NB4 (cell line): Measurements from ENCODE around the gene ALKBH6.
"Not testable (repeated sequence)": the region's sequence is repeated elsewhere in the genome, so short reads cannot be mapped to it uniquely, and the experiment has no call there.

Experiments
- DNase-seq: peaks from one replicate; pipeline ENCODE4 v3.0.0; 2010; ENCODE audit warnings: low read depth
- H3K4me3 ChIP-seq: one replicate; pipeline ENCODE4 v1.5.1; 2011; ENCODE audit warnings: mild to moderate bottlenecking, low read depth, low read length, moderate library complexity
- CTCF ChIP-seq: IDR thresholded peaks from one replicate; pipeline ENCODE4 v1.5.1; 2012; ENCODE audit warnings: low read depth, low read length
- MAX ChIP-seq: IDR thresholded peaks from 2 replicates; pipeline ENCODE4 v1.6.1; 2011; ENCODE audit warnings: low read depth, low read length
- MYC ChIP-seq: IDR thresholded peaks from 2 replicates; pipeline ENCODE4 v1.6.1; 2011; ENCODE audit warnings: low read depth, low read length
- POLR2A ChIP-seq: IDR thresholded peaks from 2 replicates; pipeline ENCODE4 v1.6.1; 2011; ENCODE audit warnings: mild to moderate bottlenecking; ENCODE audit not compliant: insufficient read length; ENCODE audit errors: extremely low read depth

The ALKBH6 gene

GRCh38 chr19:35986664-35987570 is 27.1 kb downstream of the ALKBH6 start:
- TF ChIP-seq POLR2A: no peak
- TF ChIP-seq CTCF: no peak
- no peak for TF ChIP-seq MAX
- no peak for TF ChIP-seq MYC
- H3K4me3 ChIP-seq: no peak overlapping the region
- peak; percentile 58 for DNase-seq

GRCh38 chr19:35986111-35986510 is 27.9 kb downstream of the ALKBH6 start:
- no peak overlapping the region for H3K4me3 ChIP-seq
- no peak for TF ChIP-seq CTCF
- TF ChIP-seq MYC: no peak
- no peak for TF ChIP-seq POLR2A
- TF ChIP-seq MAX: no peak

GRCh38 chr19:35983177-35983576 is 30.8 kb downstream of the ALKBH6 start:
- DNase-seq: no peak
- TF ChIP-seq CTCF (no peak), MYC (no peak), MAX (no peak), POLR2A (no peak)

More at GRCh38 chr19:35986111-35986510, 27.9 kb downstream of the ALKBH6 start:
- DNase-seq: no peak

GRCh38 chr19:35980997-35981396 is 33.0 kb downstream of the ALKBH6 start:
- not testable (repeated sequence) for DNase-seq, H3K4me3 ChIP-seq

More at GRCh38 chr19:35983177-35983576, 30.8 kb downstream of the ALKBH6 start:
- no peak overlapping the region for H3K4me3 ChIP-seq

GRCh38 chr19:35978832-35979365 is 35.1 kb downstream of the ALKBH6 start:
- no peak for DNase-seq
- TF ChIP-seq MAX: no peak
- no peak for TF ChIP-seq MYC
- no peak for TF ChIP-seq CTCF
- TF ChIP-seq POLR2A: no peak
- no peak overlapping the region for H3K4me3 ChIP-seq

- H3K4me3 ChIP-seq: no peak overlapping the region
- TF ChIP-seq MYC (no peak), POLR2A (no peak), CTCF (no peak), MAX (no peak)
- no peak for DNase-seq
Observed at GRCh38 chr19:35978271-35978670, 35.7 kb downstream of the ALKBH6 start.
